B cell (primary cell): Measurements from ENCODE around the gene OR4K13.

Experiments used
- CTCF ChIP-seq: fragments of 200-600 bp; IDR thresholded peaks from one replicate; pipeline ENCODE4 v1.8.0; 2022; ENCODE audit warnings: antibody characterized with exemption, mild to moderate bottlenecking
- EZH2 ChIP-seq: IDR thresholded peaks from 2 replicates; pipeline ENCODE4 v1.6.1; 2012; ENCODE audit warnings: borderline replicate concordance, low read depth, mild to moderate bottlenecking, moderate library complexity, low read length; ENCODE audit not compliant: insufficient read depth, poor library complexity, severe bottlenecking

- TF ChIP-seq CTCF (no peak), EZH2 (no peak)
Observed at GRCh38 chr14:20019257-20019865, 16.5 kb downstream of the OR4K13 start, which contains the start of gene OR4K14.
